OCI-LY3 (cell line): Measurements from ENCODE around the gene KCTD16.

Experiments
- H2AFZ ChIP-seq: fragments of 200-600, 300-600 bp; shearing (Covaris generic); 2 replicates; pipeline ENCODE4 v1.6.0; 2014; ENCODE audit warnings: antibody characterized with exemption, low read depth, low read length
- H3K27ac ChIP-seq: fragments of 200-600, 300-600 bp; sonication (generic); 2 replicates; pipeline ENCODE4 v1.5.1; 2014; ENCODE audit warnings: mild to moderate bottlenecking, low read length, moderate library complexity, mixed read lengths
- H3K27me3 ChIP-seq: fragments of 200-600, 300-600 bp; sonication (generic); 2 replicates; pipeline ENCODE4 v1.6.1; 2014; ENCODE audit warnings: low read depth, low read length, mixed read lengths
- H3K36me3 ChIP-seq: fragments of 200-600, 300-600 bp; sonication (generic); replicated peaks from 2 replicates; pipeline ENCODE3; 2014; ENCODE audit warnings: low read depth, low read length, mixed read lengths
- H3K4me1 ChIP-seq: fragments of 300-600, 200-600 bp; sonication (generic); 2 replicates; pipeline ENCODE4 v1.6.1; 2014; ENCODE audit warnings: low read length, mixed read lengths
- H3K4me2 ChIP-seq: fragments of 200-600, 300-600 bp; sonication (generic); 2 replicates; pipeline ENCODE4 v1.6.1; 2014; ENCODE audit warnings: low read length, mixed read lengths
- H3K4me3 ChIP-seq: fragments of 300-600, 200-600 bp; sonication (generic); 2 replicates; pipeline ENCODE4 v1.5.1; 2014; ENCODE audit warnings: antibody characterized with exemption, mild to moderate bottlenecking, low read length, moderate library complexity
- H3K79me2 ChIP-seq: fragments of 300-600, 200-600 bp; shearing (Covaris generic); 2 replicates; pipeline ENCODE4 v1.6.1; 2014; ENCODE audit warnings: mild to moderate bottlenecking, low read length, mixed read lengths
- H3K9ac ChIP-seq: fragments of 300-600, 200-600 bp; shearing (Covaris generic); 2 replicates; pipeline ENCODE4 v1.6.0; 2014; ENCODE audit warnings: mild to moderate bottlenecking, low read length, moderate library complexity
- H3K9me3 ChIP-seq: fragments of 200-600, 300-600 bp; shearing (Covaris generic); 2 replicates; pipeline ENCODE4 v1.6.1; 2014; ENCODE audit warnings: low read length, mixed read lengths; ENCODE audit not compliant: insufficient read depth
- H4K20me1 ChIP-seq: fragments of 200-600, 300-600 bp; sonication (generic); 2 replicates; pipeline ENCODE4 v1.6.1; 2016; ENCODE audit warnings: low read length, mixed read lengths; ENCODE audit not compliant: insufficient read depth
- EZH2phosphoT487 ChIP-seq: fragments of 200-600 bp; shearing (Covaris generic); IDR thresholded peaks from 2 replicates; pipeline ENCODE4 v1.6.1; 2018; ENCODE audit warnings: antibody characterized with exemption, mixed run types, low read depth
- TF ChIP-seq, protein P1 (sequence below): fragments of 200-600, 300-600 bp; sonication (generic); IDR thresholded peaks from 2 replicates; pipeline ENCODE4 v1.5.1; 2014; ENCODE audit warnings: antibody characterized with exemption, low read length, low read depth

KCTD16 gene

DNA sequence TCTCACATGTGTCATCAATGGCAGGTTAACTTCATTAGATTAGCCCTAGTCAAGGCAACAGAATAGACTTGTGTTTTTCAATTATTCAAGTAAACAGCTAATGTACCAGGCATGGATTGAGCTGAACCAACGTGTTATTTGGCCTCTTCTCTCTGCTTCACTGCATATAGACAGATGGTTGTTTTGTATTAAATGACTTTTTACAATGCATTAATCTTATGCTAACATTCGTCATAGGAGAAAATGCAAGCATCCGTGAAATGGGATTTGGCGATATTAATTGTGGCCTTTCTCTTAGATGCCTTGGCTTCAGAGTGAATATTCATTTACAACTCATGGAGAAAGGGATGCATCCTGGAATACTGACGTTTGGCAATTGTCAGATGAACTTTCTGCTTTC is 208.0 kb downstream of the KCTD16 start:
- Histone ChIP-seq H2AFZ (no peak overlapping the region), H3K4me3 (no peak overlapping the region), H3K9me3 (no peaks in the 10 kb centered on the region), H3K27me3 (no peaks in the 10 kb centered on the region), H3K36me3 (no peaks in the 10 kb centered on the region), H4K20me1 (no peaks in the 10 kb centered on the region), H3K4me1 (no peaks in the 10 kb centered on the region), H3K4me2 (no peak overlapping the region), H3K27ac (no peak overlapping the region), H3K9ac (no peak overlapping the region), H3K79me2 (no peaks in the 10 kb centered on the region)
- TF ChIP-seq, protein P1, sequence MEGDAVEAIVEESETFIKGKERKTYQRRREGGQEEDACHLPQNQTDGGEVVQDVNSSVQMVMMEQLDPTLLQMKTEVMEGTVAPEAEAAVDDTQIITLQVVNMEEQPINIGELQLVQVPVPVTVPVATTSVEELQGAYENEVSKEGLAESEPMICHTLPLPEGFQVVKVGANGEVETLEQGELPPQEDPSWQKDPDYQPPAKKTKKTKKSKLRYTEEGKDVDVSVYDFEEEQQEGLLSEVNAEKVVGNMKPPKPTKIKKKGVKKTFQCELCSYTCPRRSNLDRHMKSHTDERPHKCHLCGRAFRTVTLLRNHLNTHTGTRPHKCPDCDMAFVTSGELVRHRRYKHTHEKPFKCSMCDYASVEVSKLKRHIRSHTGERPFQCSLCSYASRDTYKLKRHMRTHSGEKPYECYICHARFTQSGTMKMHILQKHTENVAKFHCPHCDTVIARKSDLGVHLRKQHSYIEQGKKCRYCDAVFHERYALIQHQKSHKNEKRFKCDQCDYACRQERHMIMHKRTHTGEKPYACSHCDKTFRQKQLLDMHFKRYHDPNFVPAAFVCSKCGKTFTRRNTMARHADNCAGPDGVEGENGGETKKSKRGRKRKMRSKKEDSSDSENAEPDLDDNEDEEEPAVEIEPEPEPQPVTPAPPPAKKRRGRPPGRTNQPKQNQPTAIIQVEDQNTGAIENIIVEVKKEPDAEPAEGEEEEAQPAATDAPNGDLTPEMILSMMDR = no peak
- TF ChIP-seq EZH2phosphoT487 = no peak

DNA sequence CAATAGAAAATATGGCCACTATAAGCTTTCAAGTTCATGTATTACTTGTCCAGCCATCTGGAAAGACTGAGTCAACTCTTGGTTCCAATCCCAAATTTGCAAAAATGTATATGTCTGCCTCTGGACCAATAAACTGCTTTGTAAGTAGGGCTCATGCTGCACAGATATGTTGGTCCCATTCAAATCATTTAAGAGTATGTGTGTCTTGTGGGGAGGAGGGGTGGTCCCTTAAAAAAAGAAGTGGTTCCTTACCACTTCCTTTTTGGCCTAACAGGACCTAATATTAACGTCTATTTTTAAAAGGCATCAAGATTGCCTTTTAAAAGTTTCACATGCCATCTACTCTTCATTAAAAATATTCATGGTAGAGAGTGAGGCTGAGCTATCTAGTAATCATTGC is 214.9 kb downstream of the KCTD16 start:
- no peak for TF ChIP-seq EZH2phosphoT487
- TF ChIP-seq, protein P1 = no peak
- Histone ChIP-seq H3K79me2 (no peaks in the 10 kb centered on the region), H3K4me2 (no peak overlapping the region), H3K9me3 (no peaks in the 10 kb centered on the region), H3K9ac (no peak overlapping the region), H2AFZ (no peak overlapping the region), H3K36me3 (no peaks in the 10 kb centered on the region), H3K27me3 (no peaks in the 10 kb centered on the region), H3K27ac (no peak overlapping the region), H3K4me3 (no peak overlapping the region), H3K4me1 (no peaks in the 10 kb centered on the region), H4K20me1 (no peaks in the 10 kb centered on the region)

DNA sequence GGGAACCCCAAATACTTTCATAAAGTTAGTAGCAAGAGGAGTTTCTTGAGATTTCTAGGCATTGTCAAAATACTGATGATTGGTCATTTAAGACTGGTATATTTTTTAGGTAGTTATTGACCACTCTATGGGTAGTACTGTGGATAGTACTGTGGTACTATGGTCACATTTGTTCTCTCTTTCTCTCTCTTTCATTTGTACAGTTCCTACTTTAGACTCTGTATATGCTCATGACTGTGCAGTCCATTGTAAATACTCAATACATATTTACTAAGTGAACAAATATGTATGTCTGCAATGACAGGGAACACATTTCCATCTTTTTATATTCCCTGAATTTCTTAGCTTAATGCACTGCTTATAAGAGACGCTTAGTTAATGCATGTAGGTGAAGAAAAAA is 215.6 kb downstream of the KCTD16 start:
- TF ChIP-seq EZH2phosphoT487 = no peak
- Histone ChIP-seq H3K27me3 (no peaks in the 10 kb centered on the region), H3K27ac (no peak overlapping the region), H4K20me1 (no peaks in the 10 kb centered on the region), H3K9me3 (no peaks in the 10 kb centered on the region), H2AFZ (no peak overlapping the region), H3K4me1 (no peaks in the 10 kb centered on the region), H3K79me2 (no peaks in the 10 kb centered on the region), H3K4me3 (no peak overlapping the region), H3K4me2 (no peak overlapping the region), H3K9ac (no peak overlapping the region), H3K36me3 (no peaks in the 10 kb centered on the region)

DNA sequence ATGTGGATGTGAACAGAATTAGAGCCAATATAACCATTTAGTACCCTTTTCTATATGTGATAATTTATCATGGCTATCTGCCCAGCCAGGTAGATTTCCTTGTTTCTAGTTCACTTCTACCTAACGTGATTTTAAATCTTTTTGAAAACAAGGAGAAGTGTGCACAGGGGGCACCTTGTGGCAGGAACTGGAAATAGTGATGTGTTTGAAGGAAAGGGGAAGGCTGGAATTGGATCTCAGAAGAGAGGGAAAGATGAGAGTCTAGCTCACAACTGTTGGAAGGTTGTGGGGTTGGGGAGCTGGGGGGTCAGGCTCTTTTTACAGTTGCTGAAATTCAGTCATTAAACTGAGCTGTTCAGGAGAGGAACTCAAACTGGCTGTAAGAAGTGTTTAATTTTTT is 219.5 kb downstream of the KCTD16 start:
- H3K4me3 ChIP-seq = no peak overlapping the region
- H2AFZ ChIP-seq = no peak overlapping the region
- no peaks in the 10 kb centered on the region for H3K36me3 ChIP-seq
- H4K20me1 ChIP-seq = no peaks in the 10 kb centered on the region
- H3K9ac ChIP-seq = no peak overlapping the region
- no peak overlapping the region for H3K27ac ChIP-seq
- no peak overlapping the region for H3K4me2 ChIP-seq
- no peaks in the 10 kb centered on the region for H3K4me1 ChIP-seq
- H3K79me2 ChIP-seq = no peaks in the 10 kb centered on the region
- no peak for TF ChIP-seq EZH2phosphoT487
- TF ChIP-seq, protein P1 = no peak
- H3K9me3 ChIP-seq = no peaks in the 10 kb centered on the region
- no peaks in the 10 kb centered on the region for H3K27me3 ChIP-seq

DNA sequence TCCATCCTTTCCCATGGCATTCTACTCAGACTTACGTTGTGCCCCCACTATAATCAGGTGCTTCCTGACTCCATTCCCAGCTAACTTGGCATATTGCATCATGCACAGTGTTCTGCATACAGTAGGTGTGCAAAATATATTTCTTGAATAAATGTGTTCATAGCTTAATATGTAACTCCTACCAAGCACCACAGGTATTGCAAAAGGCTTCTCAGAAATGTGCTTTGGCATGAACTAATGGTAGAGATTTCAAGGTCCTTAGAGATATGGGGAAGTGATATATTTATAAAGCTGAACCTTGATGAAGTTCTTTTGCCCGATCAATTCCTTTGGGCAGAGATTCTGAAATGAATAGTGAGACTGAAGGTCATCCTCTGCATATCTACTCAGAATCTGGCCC is 220.4 kb downstream of the KCTD16 start:
- no peaks in the 10 kb centered on the region for H4K20me1 ChIP-seq
- no peak overlapping the region for H3K4me3 ChIP-seq
- no peak overlapping the region for H3K4me2 ChIP-seq
- H3K4me1 ChIP-seq = no peaks in the 10 kb centered on the region
- H2AFZ ChIP-seq = no peak overlapping the region
- H3K36me3 ChIP-seq = no peaks in the 10 kb centered on the region
- no peak overlapping the region for H3K27ac ChIP-seq
- no peaks in the 10 kb centered on the region for H3K27me3 ChIP-seq
- no peaks in the 10 kb centered on the region for H3K79me2 ChIP-seq
- no peaks in the 10 kb centered on the region for H3K9me3 ChIP-seq
- H3K9ac ChIP-seq = no peak overlapping the region
- no peak for TF ChIP-seq EZH2phosphoT487
- TF ChIP-seq, protein P1 = no peak
